Parathyroid adenoma (tissue), 2 donors: ENCODE data around the gene MPIG6B.

Experiments
- H2AFZ ChIP-seq: fragments of 300-600 bp; sonication (generic); one replicate; pipeline ENCODE4 v1.7.0; 2017; ENCODE audit warnings: antibody characterized with exemption, mild to moderate bottlenecking
- H3K27ac ChIP-seq: fragments of 300-600 bp; sonication (generic); one replicate; pipeline ENCODE4 v1.7.0; 2017
- H3K27me3 ChIP-seq: fragments of 300-600 bp; sonication (generic); one replicate; pipeline ENCODE4 v1.7.0; 2017; ENCODE audit warnings: low read length; ENCODE audit not compliant: control insufficient read depth, insufficient read depth
- H3K36me3 ChIP-seq: fragments of 300-600 bp; sonication (generic); one replicate; pipeline ENCODE4 v1.7.0; 2017; ENCODE audit warnings: low read length; ENCODE audit not compliant: control insufficient read depth, insufficient read depth
- H3K4me1 ChIP-seq: fragments of 300-600 bp; sonication (generic); one replicate; pipeline ENCODE4 v1.7.0; 2017; ENCODE audit warnings: control low read depth
- H3K4me2 ChIP-seq: fragments of 300-600 bp; sonication (generic); one replicate; pipeline ENCODE4 v1.7.0; 2017; ENCODE audit warnings: low read length
- H3K4me3 ChIP-seq: fragments of 300-600 bp; sonication (generic); one replicate; pipeline ENCODE4 v1.7.0; 2017; ENCODE audit warnings: low read depth, low read length
- H3K79me2 ChIP-seq: fragments of 300-600 bp; sonication (generic); one replicate; pipeline ENCODE4 v1.7.0; 2017; ENCODE audit warnings: control low read depth
- H3K9ac ChIP-seq: fragments of 300-600 bp; sonication (generic); one replicate; pipeline ENCODE4 v1.7.0; 2017; ENCODE audit warnings: mild to moderate bottlenecking
- H3K9me3 ChIP-seq: fragments of 300-600 bp; sonication (generic); one replicate; pipeline ENCODE4 v1.7.0; 2017; ENCODE audit warnings: low read length; ENCODE audit not compliant: control insufficient read depth
- CTCF ChIP-seq: fragments of 300-600 bp; sonication (generic); IDR thresholded peaks from one replicate; pipeline ENCODE4 v1.7.0; 2017; ENCODE audit warnings: antibody characterized with exemption, mild to moderate bottlenecking
- donor health status: primary hyperparathyroidism.

MPIG6B gene

GRCh38 chr6:31718265-31718664 is 4.9 kb upstream of the MPIG6B start:
- H3K27ac ChIP-seq, result peak overlapping the region; percentile 15
- H3K4me1 ChIP-seq, result peaks cover 14% of the 10 kb centered on the region
- H3K4me3 ChIP-seq, result no peak overlapping the region
- no peaks in the 10 kb centered on the region for H3K27me3 ChIP-seq
- peak overlapping the region; percentile 45 for H3K4me2 ChIP-seq
- no peak for TF ChIP-seq CTCF
- no peak overlapping the region for H3K9ac ChIP-seq
- no peaks in the 10 kb centered on the region for H3K79me2 ChIP-seq
- no peaks in the 10 kb centered on the region for H3K9me3 ChIP-seq
- peak overlapping the region; percentile 3 for H2AFZ ChIP-seq
- no peaks in the 10 kb centered on the region for H3K36me3 ChIP-seq

- Histone ChIP-seq H3K4me1 (peaks cover 14% of the 10 kb centered on the region), H2AFZ (peak overlapping the region; percentile 3), H3K27ac (no peak overlapping the region), H3K79me2 (no peaks in the 10 kb centered on the region), H3K9ac (no peak overlapping the region), H3K4me2 (no peak overlapping the region), H3K4me3 (no peak overlapping the region), H3K9me3 (no peaks in the 10 kb centered on the region), H3K27me3 (no peaks in the 10 kb centered on the region), H3K36me3 (no peaks in the 10 kb centered on the region)
- no peak for TF ChIP-seq CTCF
Observed at GRCh38 chr6:31719001-31719400, 4.2 kb upstream of the MPIG6B start.

- Histone ChIP-seq H3K27me3 (no peaks in the 10 kb centered on the region), H3K9ac (no peak overlapping the region), H3K36me3 (no peaks in the 10 kb centered on the region), H3K4me3 (no peak overlapping the region), H3K4me1 (peaks cover 14% of the 10 kb centered on the region), H3K9me3 (no peaks in the 10 kb centered on the region), H3K79me2 (no peaks in the 10 kb centered on the region), H3K27ac (no peak overlapping the region), H3K4me2 (no peak overlapping the region), H2AFZ (no peak overlapping the region)
- TF ChIP-seq CTCF, result no peak
Observed at GRCh38 chr6:31720196-31720770, 2.9 kb upstream of the MPIG6B start.

GRCh38 chr6:31721351-31722020 is 1.7 kb upstream of the MPIG6B start, which contains the start of gene LY6G6C:
LY6G6C (minus strand) TSS chr6:31721746; CDS start chr6:31721679, 67 bp downstream.
- no peak for TF ChIP-seq CTCF
- H3K9ac ChIP-seq, result no peak within 1 kb of the TSS
- no peaks in the 10 kb centered on the region for H3K27me3 ChIP-seq
- H3K4me3 ChIP-seq, result no peak within 1 kb of the TSS
- no peaks in the 10 kb centered on the region for H3K9me3 ChIP-seq
- H3K79me2 ChIP-seq, result no peaks in the 10 kb centered on the region
- H3K4me2 ChIP-seq, result no peak within 1 kb of the TSS
- H3K4me1 ChIP-seq, result peaks cover 14% of the 10 kb centered on the region
- no peak within 1 kb of the TSS for H2AFZ ChIP-seq
- no peaks in the 10 kb centered on the region for H3K36me3 ChIP-seq
- no peak within 1 kb of the TSS for H3K27ac ChIP-seq

- Histone ChIP-seq H3K4me1 (peaks cover 14% of the 10 kb centered on the region), H3K27me3 (no peaks in the 10 kb centered on the region), H3K4me2 (no peak overlapping the region), H3K9ac (no peak overlapping the region), H3K79me2 (no peaks in the 10 kb centered on the region), H2AFZ (no peak overlapping the region), H3K36me3 (no peaks in the 10 kb centered on the region), H3K27ac (no peak overlapping the region), H3K9me3 (no peaks in the 10 kb centered on the region), H3K4me3 (no peak overlapping the region)
- no peak for TF ChIP-seq CTCF
Observed at GRCh38 chr6:31722173-31722572, 1.0 kb upstream of the MPIG6B start.
